Breast epithelium (tissue), 3 donors: ENCODE results near the gene TMED3.

ENCODE experiments used
- CTCF ChIP-seq, 3 donors: fragments of 450-650 bp; IDR thresholded peaks; one replicate each; pipeline ENCODE4 v1.5.1; 2016 to 2017; ENCODE audit warnings: antibody characterized with exemption in 3 of 3, mild to moderate bottlenecking in 3 of 3, moderate library complexity in 3 of 3
- POLR2A ChIP-seq: fragments of 450-650 bp; IDR thresholded peaks from one replicate; pipeline ENCODE4 v1.6.1; 2016; ENCODE audit warnings: antibody characterized with exemption, mild to moderate bottlenecking, moderate library complexity

- TF ChIP-seq CTCF (IDR thresholded peaks at IDR 0.05) (no peak), POLR2A (no peak)
Measured at GRCh38 chr15:79322306-79322705, 11.4 kb downstream of the TMED3 start.
